GM12891 (cell line): ENCODE measurements around the gene ZNF202.

Source experiments
- DNase-seq: peaks from one replicate; pipeline ENCODE4 v3.0.0; 2011; ENCODE audit warnings: low spot score; ENCODE audit not compliant: insufficient read length
- FAIRE-seq: peaks from 2 replicates; lab custom pipeline; 2011; peaks lifted over from hg19 to GRCh38; lab: Jason Lieb, UNC
- PAX5 ChIP-seq: IDR thresholded peaks from 2 replicates; pipeline ENCODE4 v1.6.1; 2011; ENCODE audit warnings: low read length, moderate library complexity, mild to moderate bottlenecking; ENCODE audit not compliant: insufficient read depth, severe bottlenecking
- POLR2A ChIP-seq: IDR thresholded peaks from 2 replicates; pipeline ENCODE4 v1.6.1; 2011; ENCODE audit warnings: low read depth, low read length, control low read depth
- POLR2AphosphoS5 ChIP-seq: IDR thresholded peaks from 2 replicates; pipeline ENCODE4 v1.6.1; 2011; ENCODE audit warnings: low read depth, low read length, control low read depth
- POU2F2 ChIP-seq: IDR thresholded peaks from 2 replicates; pipeline ENCODE4 v1.6.1; 2011; ENCODE audit warnings: low read depth, mild to moderate bottlenecking, control low read depth, low read length, moderate library complexity
- SPI1 ChIP-seq: IDR thresholded peaks from 2 replicates; pipeline ENCODE4 v1.6.1; 2011; ENCODE audit warnings: low read depth, low read length, control low read depth
- TAF1 ChIP-seq: IDR thresholded peaks from 2 replicates; pipeline ENCODE4 v1.6.1; 2011; ENCODE audit warnings: low read depth, low read length, control low read depth

ZNF202 gene

GRCh38 chr11:123707606-123708205, 33.8 kb downstream of the ZNF202 start:
- FAIRE-seq (peak; percentile 90), DNase-seq (peak; percentile 26)

GRCh38 chr11:123707206-123707605, 34.3 kb downstream of the ZNF202 start:
- FAIRE-seq: no peak
- no peak for TF ChIP-seq POLR2AphosphoS5
- no peak for TF ChIP-seq POLR2A
- no peak for TF ChIP-seq SPI1
- DNase-seq: no peak

More at GRCh38 chr11:123707606-123708205, 33.8 kb downstream of the ZNF202 start:
- TF ChIP-seq POLR2AphosphoS5: no peak

DNA sequence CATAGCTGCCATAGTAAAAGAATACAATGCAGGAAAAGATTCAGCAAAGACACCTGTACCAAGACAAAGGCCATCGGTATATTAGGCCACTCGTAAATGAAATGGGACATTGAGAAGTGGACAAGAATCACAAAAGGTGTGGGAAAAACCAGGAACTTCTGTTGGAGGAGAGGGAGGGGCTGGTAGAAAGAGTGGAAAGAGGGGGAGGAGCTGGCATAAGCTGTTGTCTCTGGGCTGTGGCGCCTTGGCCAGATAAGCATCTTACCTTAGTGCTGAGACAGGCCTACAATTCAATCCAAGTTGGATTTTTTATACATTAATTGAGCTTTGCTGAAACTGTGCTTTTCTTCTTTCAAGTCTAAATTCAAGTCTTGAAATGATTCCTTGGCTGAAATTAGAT, 37.1 kb downstream of the ZNF202 start:
- FAIRE-seq: no peak
- no peak for DNase-seq
- TF ChIP-seq POLR2A (no peak), SPI1 (no peak), POLR2AphosphoS5 (no peak), PAX5 (no peak), POU2F2 (no peak), TAF1 (no peak)

GRCh38 chr11:123702696-123703095, 38.8 kb downstream of the ZNF202 start:
- FAIRE-seq (no peak), DNase-seq (no peak)
- TF ChIP-seq PAX5 (no peak), POU2F2 (no peak), POLR2A (no peak), SPI1 (no peak), TAF1 (no peak), POLR2AphosphoS5 (no peak)

DNA sequence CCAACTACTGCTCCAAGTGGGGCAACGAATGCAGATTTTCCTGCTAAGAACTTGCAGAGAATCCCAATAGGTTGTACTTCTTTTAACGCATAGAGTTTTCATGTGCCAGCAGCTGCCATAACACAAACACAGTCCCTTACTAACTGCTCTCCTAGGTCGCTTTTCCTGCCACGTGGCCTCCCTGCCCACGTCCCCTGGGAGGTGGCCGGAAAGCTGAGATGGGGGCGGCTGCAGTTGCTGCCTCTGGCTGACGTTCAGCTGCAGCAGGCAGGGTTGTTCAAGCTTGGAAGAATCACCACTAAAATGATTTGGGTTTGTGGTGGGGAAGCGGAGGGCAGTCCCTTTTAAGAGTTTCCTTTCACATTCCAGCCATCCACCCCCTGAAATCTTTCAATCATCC, 39.3 kb downstream of the ZNF202 start:
- no peak for FAIRE-seq
- TF ChIP-seq POLR2A (no peak), SPI1 (no peak), PAX5 (no peak), POU2F2 (no peak), POLR2AphosphoS5 (no peak), TAF1 (no peak)
- no peak for DNase-seq

DNA sequence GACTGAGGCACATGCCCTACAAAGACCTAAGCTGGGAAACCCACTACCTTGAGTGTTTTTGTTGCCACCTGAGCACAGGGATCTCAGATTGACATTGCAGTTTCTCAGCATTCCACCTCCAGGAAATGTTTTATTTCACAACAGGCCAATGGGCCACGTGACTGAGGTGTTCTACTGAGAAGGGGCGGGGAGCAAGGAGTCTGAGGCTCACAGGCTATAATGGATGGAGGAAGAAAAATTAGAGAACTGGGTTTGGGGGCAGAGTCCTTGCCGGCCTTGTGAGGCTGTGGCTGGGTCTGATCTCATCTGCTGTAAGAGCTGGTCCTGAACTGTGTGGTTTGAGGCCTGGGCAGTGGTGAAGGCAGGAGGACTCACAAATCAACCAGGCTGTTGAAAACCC, 40.7 kb downstream of the ZNF202 start:
- no peak for FAIRE-seq
- no peak for DNase-seq
- TF ChIP-seq SPI1: no peak
- no peak for TF ChIP-seq POU2F2
- no peak for TF ChIP-seq POLR2A
- no peak for TF ChIP-seq POLR2AphosphoS5
- no peak for TF ChIP-seq TAF1
- TF ChIP-seq PAX5: no peak

DNA sequence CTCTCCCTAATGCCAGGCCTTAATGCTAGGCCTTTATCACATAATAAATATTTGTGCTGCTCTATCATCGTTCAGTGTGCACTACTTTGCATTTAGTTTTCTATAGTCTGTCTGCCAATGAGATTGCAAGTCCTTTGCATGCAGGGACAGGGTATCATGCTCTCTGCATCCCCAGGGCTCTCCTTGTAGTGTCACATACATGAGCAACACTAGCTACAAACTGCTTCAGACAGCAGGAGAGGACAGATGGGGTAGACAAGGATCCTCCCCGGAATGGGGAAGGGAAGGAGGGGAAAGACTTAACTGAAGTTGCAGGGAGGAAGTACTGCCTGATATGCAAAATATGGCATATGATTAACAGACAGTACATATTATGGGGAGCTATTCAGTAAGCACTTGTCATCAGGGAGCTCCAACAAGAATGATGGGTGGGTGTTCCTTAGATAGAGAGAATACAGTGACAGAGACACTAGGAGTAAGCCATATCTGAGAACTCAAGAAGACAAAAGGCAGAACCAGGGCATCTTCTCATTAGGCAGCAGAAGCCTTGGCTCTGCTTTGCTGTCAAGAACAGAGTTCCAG, 42.8 kb downstream of the ZNF202 start:
- DNase-seq (no peak), FAIRE-seq (no peak)
- TF ChIP-seq PAX5 (no peak), POU2F2 (no peak), TAF1 (no peak), POLR2A (no peak), SPI1 (no peak), POLR2AphosphoS5 (no peak)

- DNase-seq: no peak
- TF ChIP-seq POLR2A (no peak), PAX5 (no peak), POU2F2 (no peak), POLR2AphosphoS5 (no peak), SPI1 (no peak), TAF1 (no peak)
- no peak for FAIRE-seq
Measured at GRCh38 chr11:123696183-123696582, 45.3 kb downstream of the ZNF202 start.

- DNase-seq (no peak), FAIRE-seq (no peak)
- TF ChIP-seq POU2F2 (no peak), POLR2A (no peak), POLR2AphosphoS5 (no peak), TAF1 (no peak), PAX5 (no peak), SPI1 (no peak)
Measured at GRCh38 chr11:123695231-123695630, 46.2 kb downstream of the ZNF202 start.

GRCh38 chr11:123694551-123694950, 46.9 kb downstream of the ZNF202 start:
- no peak for FAIRE-seq
- TF ChIP-seq SPI1 (no peak), POLR2AphosphoS5 (no peak), TAF1 (no peak), POU2F2 (no peak), PAX5 (no peak), POLR2A (no peak)

More at GRCh38 chr11:123694551-123694950, 46.9 kb downstream of the ZNF202 start:
- DNase-seq: no peak
